Stimulated activated naive CD8-positive, alpha-beta T cell treated with anti-CD3 and anti-CD28 coated beads, Interleukin-15, Interleukin-2, amounts not matched to agents 100 ng/mL and 50 ng/mL, for 24 hours (primary cell): Measurements from ENCODE around the gene TNFRSF1A.

ENCODE experiments used
- H3K27ac Mint-ChIP-seq: one replicate; pipeline ENCODE4 v1.8.0; 2021; ENCODE audit warnings: mild to moderate bottlenecking, mixed read lengths
- H3K27me3 Mint-ChIP-seq: one replicate; pipeline ENCODE4 v1.8.0; 2021; ENCODE audit warnings: mixed read lengths
- H3K36me3 Mint-ChIP-seq: one replicate; pipeline ENCODE4 v1.8.0; 2021; ENCODE audit warnings: low read depth, mixed read lengths
- H3K4me1 Mint-ChIP-seq: one replicate; pipeline ENCODE4 v1.8.0; 2021; ENCODE audit warnings: low read depth, mixed read lengths
- H3K4me3 Mint-ChIP-seq: one replicate; pipeline ENCODE4 v1.8.0; 2021; ENCODE audit warnings: mild to moderate bottlenecking, mixed read lengths
- H3K9me3 Mint-ChIP-seq: one replicate; pipeline ENCODE4 v1.8.0; 2021; ENCODE audit warnings: mixed read lengths

The TNFRSF1A gene

DNA sequence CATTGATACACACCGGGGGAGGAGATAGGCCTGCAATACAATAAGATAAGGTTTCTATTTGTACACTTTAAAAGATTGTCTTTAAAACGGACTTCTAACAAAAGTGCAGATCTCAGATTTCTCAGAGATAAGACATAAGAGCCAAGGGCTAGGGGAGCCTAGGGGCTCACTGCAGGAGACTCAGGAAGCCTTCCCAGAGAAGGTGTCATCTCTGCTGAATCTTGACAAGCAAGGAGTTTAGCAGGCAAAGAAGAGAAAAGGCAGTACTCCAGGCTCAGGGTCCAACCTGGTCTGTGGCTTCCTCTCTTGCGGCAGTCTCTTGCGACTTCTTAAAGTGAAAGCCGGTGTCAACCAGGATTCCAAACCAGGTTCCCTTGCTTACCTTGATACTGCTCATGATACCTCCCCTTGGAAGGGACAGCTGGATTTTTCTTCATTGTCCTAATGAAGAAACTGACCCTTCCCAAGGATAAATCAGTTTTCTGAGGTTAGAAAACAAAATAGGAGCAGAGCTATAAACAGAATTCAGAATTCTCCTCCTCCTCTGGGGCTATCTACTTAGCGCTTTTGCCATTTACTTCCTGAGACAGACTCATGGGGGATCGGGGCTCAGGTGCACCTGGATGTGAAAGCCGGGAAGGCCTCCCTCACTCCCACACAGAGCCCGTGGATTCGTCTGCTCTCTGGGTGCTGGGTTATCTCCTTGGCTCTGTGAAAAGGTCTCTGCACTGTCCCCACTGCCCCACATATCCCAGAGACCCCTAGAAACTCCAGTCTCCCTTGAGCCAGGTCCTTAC lies 35.2 kb upstream of the TNFRSF1A start:
- H3K9me3 Mint-ChIP-seq, result no peaks in the 10 kb centered on the region
- H3K4me1 Mint-ChIP-seq, result peaks cover 29% of the 10 kb centered on the region
- no peaks in the 10 kb centered on the region for H3K36me3 Mint-ChIP-seq
- peak overlapping the region; percentile 82 for H3K27ac Mint-ChIP-seq
- H3K4me3 Mint-ChIP-seq, result no peak overlapping the region
- peaks cover 16% of the 10 kb centered on the region for H3K27me3 Mint-ChIP-seq

DNA sequence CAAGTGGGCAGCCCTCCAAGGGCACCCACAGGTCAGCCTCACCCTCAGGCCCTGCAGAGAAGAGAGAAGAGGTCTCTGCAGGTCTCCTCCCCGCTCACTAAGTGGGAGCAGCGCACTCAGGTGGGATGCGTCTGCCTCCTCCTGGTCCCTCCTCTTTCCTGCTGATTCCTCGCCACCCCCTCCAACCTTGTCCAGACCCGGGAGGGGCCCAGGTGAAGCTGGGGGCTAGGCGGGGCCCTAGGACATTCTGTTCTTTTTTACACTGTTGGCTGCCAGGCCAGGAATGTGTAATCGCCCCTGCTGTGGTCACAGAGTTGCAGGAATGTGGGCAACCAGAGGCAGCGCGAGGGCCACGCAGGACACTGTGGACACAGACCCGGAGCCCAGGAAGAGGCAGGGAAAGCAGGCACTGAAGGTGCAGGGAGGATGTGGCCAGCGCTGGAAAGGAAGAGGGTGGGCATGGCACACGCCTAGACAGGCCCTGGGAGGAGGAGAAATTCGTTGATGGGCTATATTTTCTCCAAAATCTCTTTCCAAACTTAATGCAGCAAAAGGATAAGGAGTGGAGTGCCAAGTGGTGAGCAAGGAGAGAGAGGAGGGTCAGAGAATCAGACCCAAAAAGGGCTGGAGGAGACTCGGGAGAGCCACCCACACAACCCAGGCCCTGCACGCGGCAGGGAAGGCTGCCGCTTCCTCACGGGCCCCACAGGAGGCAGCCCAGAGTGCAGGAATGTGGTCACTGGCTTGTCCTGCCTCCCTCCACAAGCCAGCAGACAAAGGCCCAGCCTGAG lies 34.4 kb upstream of the TNFRSF1A start:
- Mint-ChIP-seq H3K4me1 (peaks cover 30% of the 10 kb centered on the region), H3K4me3 (peak overlapping the region; percentile 52)

DNA sequence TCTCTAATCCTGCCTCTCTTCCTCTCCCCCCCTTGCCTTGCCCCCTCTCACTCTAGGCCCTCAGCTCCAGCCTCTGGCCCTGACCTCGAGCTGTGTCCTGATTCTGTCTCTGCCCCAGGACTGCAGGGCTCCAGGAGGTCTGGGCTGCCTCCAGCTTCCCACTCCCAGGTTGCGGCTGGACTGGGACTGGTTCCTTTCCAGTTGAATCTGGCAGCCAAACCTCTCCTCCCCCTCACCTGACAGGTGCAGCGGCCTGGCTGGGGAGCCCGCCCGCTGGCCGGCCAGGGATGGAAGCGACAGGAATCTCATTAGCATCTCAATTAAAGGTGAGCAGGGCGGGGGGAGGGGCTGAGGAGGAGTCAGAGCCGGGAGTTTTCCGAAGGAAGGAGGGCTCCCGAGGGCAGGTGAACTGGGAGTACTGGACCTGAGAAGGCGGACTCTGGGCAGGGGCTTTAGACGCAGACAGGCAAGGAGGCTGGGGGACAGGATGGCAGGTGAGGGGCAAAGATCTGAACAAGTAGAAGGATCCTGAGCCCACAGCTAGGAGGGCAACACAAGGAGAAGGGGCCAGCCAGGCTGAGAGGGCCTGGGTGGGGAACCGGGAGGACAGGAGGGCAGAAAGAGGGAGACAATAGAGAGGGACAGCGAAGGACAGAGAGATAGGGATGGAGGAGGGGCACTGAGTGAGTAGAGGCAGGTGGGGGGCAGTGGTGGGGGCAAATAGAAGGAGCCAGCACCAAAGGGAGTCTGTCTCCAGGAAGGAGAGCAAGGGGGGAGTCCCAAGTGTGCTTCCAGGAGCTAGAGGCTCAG lies 33.6 kb upstream of the TNFRSF1A start, which contains the start of gene SCNN1A:
Gene SCNN1A, minus strand, starts transcription at position 295 of the 810 bp plus-strand sequence. CDS start 780 bp downstream, outside the sequence.
- peak within 1 kb of the TSS; percentile 82 for H3K27ac Mint-ChIP-seq
- peak within 1 kb of the TSS; percentile 52 for H3K4me3 Mint-ChIP-seq
- peaks cover 3% of the 10 kb centered on the region for H3K27me3 Mint-ChIP-seq
- peaks cover 35% of the 10 kb centered on the region for H3K4me1 Mint-ChIP-seq
- H3K9me3 Mint-ChIP-seq, result no peaks in the 10 kb centered on the region
- no peaks in the 10 kb centered on the region for H3K36me3 Mint-ChIP-seq

More for the DNA sequence above, 34.4 kb upstream of the TNFRSF1A start:
- Mint-ChIP-seq H3K36me3 (no peaks in the 10 kb centered on the region), H3K27me3 (peaks cover 9% of the 10 kb centered on the region), H3K9me3 (no peaks in the 10 kb centered on the region), H3K27ac (peak overlapping the region; percentile 82)

DNA sequence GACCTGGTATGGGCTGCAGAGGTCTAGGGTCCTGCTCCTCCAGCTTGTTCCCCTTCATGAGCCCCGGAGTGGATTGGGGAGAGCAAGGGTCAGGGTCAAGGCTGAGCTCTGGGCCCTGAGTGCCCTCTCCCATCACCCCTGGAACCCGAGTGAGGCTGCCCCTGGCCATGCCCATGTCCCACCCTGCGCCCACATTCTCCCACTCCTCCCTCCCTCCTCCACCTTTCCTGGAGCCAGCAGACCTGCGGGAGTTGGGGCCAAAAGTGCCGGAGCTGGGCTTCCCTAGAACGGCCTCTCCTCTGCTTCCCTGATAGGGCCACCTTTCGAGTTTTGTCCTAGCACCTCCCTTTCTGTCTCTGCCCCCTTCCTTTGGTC lies 32.9 kb upstream of the TNFRSF1A start:
- Mint-ChIP-seq H3K36me3 (no peaks in the 10 kb centered on the region), H3K4me3 (no peak overlapping the region), H3K27ac (no peak overlapping the region), H3K9me3 (no peaks in the 10 kb centered on the region), H3K27me3 (peaks cover 3% of the 10 kb centered on the region), H3K4me1 (peaks cover 35% of the 10 kb centered on the region)

DNA sequence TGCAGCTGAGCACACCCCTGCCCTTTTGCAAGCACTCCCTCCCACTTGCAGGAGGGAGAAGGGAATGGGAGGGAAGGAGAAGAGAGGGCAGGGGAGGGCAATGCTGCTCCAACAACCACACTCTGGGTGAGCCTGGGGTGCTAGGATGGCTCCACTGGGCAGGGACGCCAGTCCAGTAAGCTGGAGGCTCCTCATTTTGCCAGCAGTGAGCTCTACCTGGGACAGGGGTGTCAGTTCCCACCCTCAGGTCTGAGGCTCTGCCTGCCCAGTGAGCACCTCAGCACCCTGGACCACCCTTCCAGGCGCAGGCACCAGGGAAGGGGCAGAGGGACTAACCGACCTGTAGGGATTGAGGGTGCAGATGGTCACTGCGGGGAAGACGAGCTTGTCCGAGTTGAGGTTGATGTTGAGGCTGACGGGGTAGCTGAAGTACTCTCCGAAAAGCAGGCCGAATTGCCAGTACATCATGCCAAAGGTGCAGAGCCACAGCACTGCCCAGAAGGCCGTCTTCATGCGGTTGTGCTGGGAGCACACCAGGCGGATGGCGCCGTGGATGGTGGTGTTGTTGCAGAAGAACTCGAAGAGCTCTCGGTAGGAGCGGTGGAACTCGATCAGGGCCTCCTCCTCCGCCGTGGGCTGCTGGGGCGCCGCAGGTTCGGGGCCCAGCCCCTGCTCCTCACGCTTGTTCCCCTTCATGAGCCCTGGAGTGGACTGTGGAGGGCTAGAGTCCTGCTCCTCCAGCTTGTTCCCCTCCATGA lies 32.3 kb upstream of the TNFRSF1A start:
- Mint-ChIP-seq H3K4me3 (no peak overlapping the region), H3K27ac (no peak overlapping the region), H3K36me3 (no peaks in the 10 kb centered on the region), H3K9me3 (no peaks in the 10 kb centered on the region), H3K4me1 (peaks cover 35% of the 10 kb centered on the region), H3K27me3 (peaks cover 3% of the 10 kb centered on the region)

DNA sequence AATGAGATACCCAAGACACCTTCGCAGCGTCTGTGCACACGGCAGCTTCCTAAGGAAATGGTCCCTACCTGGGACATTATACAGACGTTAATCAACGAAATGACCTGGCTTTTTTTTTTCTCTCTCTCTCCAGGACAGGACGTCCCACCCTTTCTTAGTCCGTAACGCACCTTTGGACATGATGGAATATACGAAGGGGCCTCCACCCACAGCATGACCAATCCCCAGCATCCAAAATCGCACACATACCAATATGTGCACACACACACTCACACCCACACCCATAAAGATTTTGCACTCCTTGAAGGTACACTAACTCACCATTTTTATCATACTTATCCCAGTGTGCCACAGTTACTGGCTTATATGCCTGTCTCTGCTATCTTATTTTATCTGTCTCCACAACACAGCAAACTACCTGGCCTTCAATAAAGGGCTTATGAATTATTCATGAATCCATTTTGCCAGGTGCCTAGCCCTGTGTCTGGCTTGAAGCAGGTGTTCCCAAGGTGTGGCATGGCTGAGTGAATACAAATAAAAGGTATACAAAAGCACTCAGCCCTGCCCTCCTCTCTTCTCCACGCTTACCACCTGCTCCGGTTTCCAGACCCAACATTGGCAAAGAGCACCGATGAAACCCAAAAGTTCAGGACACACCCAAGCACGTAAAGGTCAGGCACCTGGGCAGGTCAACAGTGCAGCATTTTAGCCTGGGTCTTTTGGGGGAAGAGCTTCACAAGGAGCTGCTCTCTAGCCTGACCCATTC lies 31.3 kb upstream of the TNFRSF1A start:
- Mint-ChIP-seq H3K4me1 (peaks cover 44% of the 10 kb centered on the region), H3K27me3 (peaks cover 3% of the 10 kb centered on the region), H3K9me3 (no peaks in the 10 kb centered on the region), H3K4me3 (no peak overlapping the region), H3K36me3 (no peaks in the 10 kb centered on the region), H3K27ac (no peak overlapping the region)

DNA sequence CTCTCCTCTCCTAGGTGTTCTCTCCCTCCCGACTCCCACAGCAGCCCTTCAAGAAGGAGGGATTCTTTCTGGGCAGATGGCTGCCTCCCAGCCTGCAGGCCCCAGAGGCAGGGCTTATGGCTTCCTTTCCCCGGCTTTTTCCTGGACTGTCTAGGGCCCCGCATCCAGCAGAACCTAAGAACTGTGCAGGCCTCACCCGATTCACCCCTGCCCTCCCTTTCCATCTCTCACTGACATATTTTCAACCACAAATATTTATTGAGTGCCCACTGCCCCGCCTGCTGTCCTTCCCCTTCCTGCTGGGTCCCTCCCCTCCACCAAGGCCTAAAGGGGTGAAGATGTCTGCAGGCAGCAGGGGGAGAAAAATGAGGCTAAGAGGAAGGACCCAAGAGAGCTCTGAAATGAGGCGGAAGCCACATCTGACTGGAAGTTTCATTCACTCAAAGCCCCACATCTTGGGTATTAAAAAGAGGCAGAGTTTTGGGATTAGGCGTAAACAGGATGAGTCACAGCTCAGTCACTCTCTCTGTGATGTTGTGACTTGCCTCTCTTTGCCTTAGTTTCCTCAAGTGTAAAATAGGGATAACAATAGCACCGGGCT lies 30.6 kb upstream of the TNFRSF1A start:
- Mint-ChIP-seq H3K4me3 (no peak overlapping the region), H3K4me1 (peaks cover 50% of the 10 kb centered on the region), H3K9me3 (no peaks in the 10 kb centered on the region), H3K36me3 (no peaks in the 10 kb centered on the region), H3K27ac (peak overlapping the region; percentile 59), H3K27me3 (peaks cover 3% of the 10 kb centered on the region)

DNA sequence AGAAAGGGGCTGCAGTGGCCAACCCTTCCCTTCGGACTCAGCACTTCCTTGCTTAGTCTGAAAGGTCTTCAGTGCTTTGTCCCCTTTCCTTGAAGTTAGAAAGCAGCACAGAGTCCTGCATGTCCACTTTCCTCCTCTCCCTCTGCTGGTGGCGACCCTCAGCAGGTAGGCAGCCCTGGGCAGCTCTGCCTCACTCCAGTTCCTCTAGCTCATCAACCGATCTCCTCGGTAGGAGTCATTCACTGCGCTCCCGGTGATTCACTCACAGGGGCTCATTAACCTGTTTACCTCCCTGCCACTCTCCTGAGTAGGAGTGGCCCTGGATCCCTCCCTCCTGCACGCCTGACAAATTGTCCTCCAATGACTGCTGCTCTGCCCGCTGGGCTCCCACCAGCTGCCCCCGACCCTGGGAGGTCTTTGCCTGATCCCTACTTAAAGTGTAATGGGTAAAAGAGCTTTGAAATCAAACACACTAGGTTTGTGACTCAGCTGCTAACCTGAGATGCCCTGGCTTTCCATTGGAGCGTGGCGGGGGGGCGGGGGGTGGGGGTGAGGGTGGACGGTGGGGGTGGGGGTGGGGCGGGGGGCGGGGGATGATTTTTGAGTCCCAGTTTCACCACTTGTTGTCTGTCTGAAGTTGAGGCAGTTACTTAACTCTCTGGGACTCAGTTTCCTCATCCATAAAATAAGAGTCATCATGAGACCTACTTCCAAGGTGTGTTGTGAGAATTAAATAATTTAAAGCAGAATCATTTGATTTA lies 29.3 kb upstream of the TNFRSF1A start:
- Mint-ChIP-seq H3K36me3 (no peaks in the 10 kb centered on the region), H3K4me1 (peaks cover 45% of the 10 kb centered on the region), H3K9me3 (no peaks in the 10 kb centered on the region), H3K27ac (peak overlapping the region; percentile 36), H3K4me3 (no peak overlapping the region), H3K27me3 (peaks cover 3% of the 10 kb centered on the region)

DNA sequence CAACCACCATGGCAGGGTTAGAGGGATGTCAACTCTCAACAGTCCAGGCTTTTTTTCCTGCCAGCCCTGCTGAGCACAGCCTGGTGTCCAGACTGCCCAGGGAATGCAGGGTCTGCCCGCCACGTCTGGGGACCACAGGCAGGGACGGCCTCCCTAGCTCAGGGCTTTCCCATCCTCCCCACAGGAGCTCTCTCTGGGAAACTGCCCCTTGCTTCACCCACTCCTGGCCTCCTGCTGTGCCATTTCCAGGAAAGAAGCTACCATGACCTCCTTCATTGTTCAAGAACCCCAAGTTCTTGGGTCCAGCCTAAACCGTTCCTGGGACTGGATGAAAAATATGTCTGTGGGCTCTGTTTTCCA lies 28.7 kb upstream of the TNFRSF1A start:
- H3K4me3 Mint-ChIP-seq, result no peak overlapping the region
- H3K4me1 Mint-ChIP-seq, result peaks cover 39% of the 10 kb centered on the region
- H3K27me3 Mint-ChIP-seq, result peaks cover 3% of the 10 kb centered on the region
- no peaks in the 10 kb centered on the region for H3K9me3 Mint-ChIP-seq
- H3K27ac Mint-ChIP-seq, result no peak overlapping the region
- no peaks in the 10 kb centered on the region for H3K36me3 Mint-ChIP-seq

DNA sequence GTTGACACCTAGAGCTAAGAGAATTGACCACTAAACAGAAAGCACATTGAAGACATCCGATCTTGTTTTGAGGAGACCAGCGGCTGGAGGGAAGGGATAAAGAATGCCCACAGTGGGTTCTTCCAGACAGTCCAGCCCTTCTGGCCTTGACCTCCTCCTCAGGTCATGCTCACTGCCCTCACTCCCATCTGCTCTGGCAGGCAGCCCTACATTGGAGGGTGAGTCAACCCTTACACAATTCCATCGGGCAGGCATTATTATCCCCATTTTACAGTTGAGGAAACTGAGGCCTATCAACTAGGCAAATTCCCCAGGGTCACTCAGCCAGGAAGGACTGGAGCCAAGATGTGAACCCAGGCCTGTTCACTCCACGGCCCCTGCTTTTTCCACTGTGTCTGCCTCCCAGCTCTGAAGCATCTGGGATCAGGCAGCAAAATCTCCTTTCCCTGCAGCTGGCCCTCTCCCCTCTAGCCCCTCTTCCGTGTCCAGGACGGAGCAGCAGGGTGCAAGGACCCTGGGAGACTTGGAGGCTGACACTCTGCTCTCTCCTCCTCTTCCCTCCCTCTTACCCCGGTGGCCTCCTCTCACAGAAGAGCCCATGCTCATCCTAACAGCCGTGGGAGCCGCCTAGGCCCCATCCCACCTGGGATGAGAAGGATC lies 28.2 kb upstream of the TNFRSF1A start:
- Mint-ChIP-seq H3K27ac (peak overlapping the region; percentile 38), H3K4me3 (no peak overlapping the region), H3K4me1 (peaks cover 38% of the 10 kb centered on the region), H3K27me3 (peaks cover 3% of the 10 kb centered on the region), H3K36me3 (no peaks in the 10 kb centered on the region), H3K9me3 (no peaks in the 10 kb centered on the region)

DNA sequence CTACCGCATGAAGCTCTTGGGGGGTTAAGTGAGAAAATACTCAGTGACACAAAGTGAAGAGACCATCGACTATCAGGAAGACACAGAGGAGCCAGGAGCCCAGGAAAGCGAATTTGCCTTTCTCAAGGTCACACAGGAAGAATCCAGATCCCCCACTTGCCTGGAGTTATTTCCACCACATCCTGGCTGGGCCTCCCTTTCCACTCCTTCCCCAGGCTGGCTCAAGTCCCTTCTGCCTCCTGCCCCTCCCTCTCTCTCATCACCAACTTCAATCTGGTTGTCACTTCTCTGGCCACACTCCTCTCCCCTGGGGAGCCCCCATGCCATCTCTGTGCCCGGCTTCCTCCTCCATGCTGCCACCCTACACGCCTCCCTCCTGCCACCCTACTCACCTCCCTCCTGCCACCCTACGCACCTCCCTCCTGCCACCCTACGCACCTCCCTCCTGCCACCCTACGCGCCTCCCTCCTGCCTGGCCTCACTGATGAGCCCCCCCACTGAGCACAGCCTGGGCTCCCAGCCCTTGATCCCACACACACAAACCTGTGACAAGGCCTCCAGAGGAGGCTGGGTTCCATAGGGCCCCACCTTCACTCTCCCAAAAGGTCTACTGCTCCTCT lies 27.1 kb upstream of the TNFRSF1A start:
- Mint-ChIP-seq H3K27me3 (peaks cover 3% of the 10 kb centered on the region), H3K36me3 (no peaks in the 10 kb centered on the region), H3K4me1 (peaks cover 41% of the 10 kb centered on the region), H3K27ac (peak overlapping the region; percentile 54), H3K9me3 (no peaks in the 10 kb centered on the region), H3K4me3 (no peak overlapping the region)
